ENCODE measurements around the gene CD247. TPM values are rescaled to one million over a fixed set of nuclear protein-coding genes. Genes with fewer than 3 reads are reported as not detected.
A peak's percentile ranks its signal among the peaks of the same experiment; 100 is the strongest.

Gene CD247
- total and polyA plus RNA-seq, 3 donors from 2014 or later: 0.47 to 2.5 (median 1.1) TPM

DNA sequence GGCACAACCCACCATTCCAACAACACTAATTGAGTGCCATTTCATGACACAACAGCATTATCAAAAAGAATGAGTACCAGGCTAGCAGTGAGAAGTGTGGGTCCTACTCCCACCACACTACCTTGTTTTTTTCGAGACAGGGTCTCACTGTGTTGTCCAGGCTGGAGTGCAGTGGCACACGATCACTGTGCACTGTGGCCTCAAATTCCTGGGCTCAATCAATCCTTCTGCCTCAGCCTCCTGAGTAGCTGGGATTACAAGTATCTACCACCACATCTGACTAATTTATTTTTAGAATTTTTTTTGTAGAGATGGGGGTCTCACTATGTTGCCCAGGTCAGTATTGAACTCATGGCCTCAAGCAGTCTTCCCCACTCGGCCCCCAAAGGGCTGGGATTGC, 30.7 kb downstream of the CD247 start:
- no peak for DNase-seq
- Histone ChIP-seq H3K27ac (no peak overlapping the region), H3K36me3 (ENCODE audit: low read depth, missing control alignments) (no peaks in the 10 kb centered on the region), H3K4me1 (no peaks in the 10 kb centered on the region), H3K9me3 (no peaks in the 10 kb centered on the region), H3K4me3 (no peak overlapping the region), H3K27me3 (no peaks in the 10 kb centered on the region)
- WGBS, 2 donors: 88 to 94% methylated on average over 3 of the region's 3 CpGs
- intact Hi-C loops (cut with DNase I; ENCODE audit: low total_unique reads): no loop called here
- no peak for TF ChIP-seq POLR2A (IDR thresholded peaks at IDR 0.05)
- TF ChIP-seq, protein P1, sequence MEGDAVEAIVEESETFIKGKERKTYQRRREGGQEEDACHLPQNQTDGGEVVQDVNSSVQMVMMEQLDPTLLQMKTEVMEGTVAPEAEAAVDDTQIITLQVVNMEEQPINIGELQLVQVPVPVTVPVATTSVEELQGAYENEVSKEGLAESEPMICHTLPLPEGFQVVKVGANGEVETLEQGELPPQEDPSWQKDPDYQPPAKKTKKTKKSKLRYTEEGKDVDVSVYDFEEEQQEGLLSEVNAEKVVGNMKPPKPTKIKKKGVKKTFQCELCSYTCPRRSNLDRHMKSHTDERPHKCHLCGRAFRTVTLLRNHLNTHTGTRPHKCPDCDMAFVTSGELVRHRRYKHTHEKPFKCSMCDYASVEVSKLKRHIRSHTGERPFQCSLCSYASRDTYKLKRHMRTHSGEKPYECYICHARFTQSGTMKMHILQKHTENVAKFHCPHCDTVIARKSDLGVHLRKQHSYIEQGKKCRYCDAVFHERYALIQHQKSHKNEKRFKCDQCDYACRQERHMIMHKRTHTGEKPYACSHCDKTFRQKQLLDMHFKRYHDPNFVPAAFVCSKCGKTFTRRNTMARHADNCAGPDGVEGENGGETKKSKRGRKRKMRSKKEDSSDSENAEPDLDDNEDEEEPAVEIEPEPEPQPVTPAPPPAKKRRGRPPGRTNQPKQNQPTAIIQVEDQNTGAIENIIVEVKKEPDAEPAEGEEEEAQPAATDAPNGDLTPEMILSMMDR (IDR thresholded peaks at IDR 0.05): no peak

DNA sequence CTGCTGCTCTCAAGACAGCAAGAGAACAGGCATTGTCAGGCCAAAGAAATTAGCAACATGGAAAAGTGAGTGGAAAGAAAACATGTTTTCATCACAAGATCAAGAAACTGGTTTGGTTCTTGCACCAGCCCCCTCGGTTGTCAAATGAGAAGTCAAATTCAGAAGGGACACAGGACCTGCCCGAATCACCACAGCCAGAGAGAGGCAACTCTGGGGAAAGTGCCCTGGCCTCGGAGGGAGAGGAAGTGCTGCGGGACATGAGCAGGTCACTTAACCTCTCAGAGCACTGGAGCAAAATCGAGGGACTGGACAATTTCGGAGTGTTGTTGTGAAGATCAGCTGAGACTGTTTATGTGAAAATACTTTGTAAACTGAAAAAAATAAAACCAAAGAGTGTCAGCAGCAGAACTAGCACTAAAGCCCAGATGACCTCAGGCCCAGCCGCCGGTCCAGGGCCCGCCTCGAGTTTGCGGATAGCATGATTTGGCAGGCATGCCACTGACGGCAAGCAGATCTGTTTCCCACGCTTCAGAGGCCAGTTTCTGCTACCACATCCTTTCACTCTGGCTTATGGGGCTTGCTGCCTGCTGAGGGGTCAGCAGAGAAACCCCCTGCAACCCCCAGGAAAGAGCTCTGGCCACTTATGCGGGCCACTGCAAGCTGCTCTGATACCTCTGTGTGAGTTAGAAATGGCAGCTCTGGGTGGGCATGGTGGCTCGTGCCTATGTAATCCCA, 32.1 kb downstream of the CD247 start:
- peak; percentile 21 for DNase-seq

DNA sequence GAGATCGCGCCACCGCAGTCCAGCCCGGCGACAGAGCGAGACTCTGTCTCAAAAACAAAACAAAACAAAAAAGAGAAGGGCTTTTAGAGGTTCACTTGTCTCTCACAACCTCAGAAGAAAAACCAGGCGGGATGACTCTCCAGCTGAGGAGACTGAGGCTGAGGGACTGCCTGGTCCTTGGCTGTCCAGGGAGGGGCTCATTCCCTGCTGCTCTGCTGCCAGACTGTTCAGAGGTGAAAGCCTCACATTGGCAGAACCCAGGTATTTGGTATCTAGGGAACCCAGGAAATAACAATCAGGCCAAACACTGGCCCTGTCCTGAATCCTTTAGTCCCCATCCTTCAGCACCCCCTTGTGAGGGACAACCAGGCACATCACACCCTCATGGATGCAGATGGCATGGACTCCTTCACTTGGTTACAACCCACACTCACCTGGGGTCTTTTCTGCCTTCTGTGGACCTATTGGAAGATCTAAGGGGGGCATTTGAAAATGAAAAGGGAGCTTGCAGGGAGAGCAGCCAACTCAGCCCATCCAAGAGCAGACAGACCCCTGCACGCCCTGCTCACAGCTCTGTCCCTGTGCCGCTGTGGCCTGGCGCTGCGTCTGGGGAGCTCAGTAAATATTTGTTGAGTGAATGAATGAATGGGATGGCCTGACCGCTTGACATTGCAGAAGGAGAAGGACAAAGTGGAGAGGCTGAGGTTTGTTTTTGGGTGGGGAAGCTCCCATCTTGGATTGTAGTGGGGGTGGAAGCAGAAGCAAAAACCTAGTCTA, 33.4 kb downstream of the CD247 start:
- H3K36me3 ChIP-seq (ENCODE audit: low read depth, missing control alignments): no peaks in the 10 kb centered on the region
- 86 to 94% methylated on average over 12 of the region's 12 CpGs for WGBS, 2 donors
- H3K4me1 ChIP-seq: no peaks in the 10 kb centered on the region

More for the DNA sequence above, 32.1 kb downstream of the CD247 start:
- H3K27me3 ChIP-seq: no peaks in the 10 kb centered on the region
- H3K27ac ChIP-seq: no peak overlapping the region
- no peak for TF ChIP-seq POLR2A (IDR thresholded peaks at IDR 0.05)
- TF ChIP-seq, protein P1 (IDR thresholded peaks at IDR 0.05): no peak
- H3K4me1 ChIP-seq: no peaks in the 10 kb centered on the region
- no peaks in the 10 kb centered on the region for H3K9me3 ChIP-seq
- 73 to 75% methylated on average over 13 to 15 of the region's 15 CpGs for WGBS, 2 donors
- intact Hi-C loops (cut with DNase I; ENCODE audit: low total_unique reads): no loop called here
- no peaks in the 10 kb centered on the region for H3K36me3 ChIP-seq (ENCODE audit: low read depth, missing control alignments)
- no peak overlapping the region for H3K4me3 ChIP-seq

DNA sequence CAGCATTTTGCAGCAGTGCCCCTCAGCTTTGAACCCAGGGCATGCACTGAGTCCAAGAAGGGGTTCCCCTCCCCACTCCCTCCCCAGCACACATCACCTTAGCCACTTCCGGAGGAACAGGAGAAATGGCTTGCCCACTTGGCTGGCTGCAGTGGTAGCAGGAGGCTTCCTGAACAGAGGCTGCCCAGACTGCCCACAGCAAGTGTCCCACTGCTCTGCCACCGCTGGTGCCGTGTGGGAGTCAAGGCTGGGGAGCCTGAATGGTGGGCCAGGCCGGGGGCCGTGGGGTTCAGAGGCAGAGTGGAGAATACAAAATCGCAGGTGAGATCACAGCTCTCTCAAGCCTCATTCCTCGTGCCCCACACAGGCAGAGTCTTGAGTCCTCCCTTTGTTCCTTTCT, 34.5 kb downstream of the CD247 start:
- Histone ChIP-seq H3K4me1 (no peaks in the 10 kb centered on the region), H3K9me3 (no peaks in the 10 kb centered on the region), H3K27me3 (no peaks in the 10 kb centered on the region), H3K27ac (no peak overlapping the region), H3K36me3 (ENCODE audit: low read depth, missing control alignments) (no peaks in the 10 kb centered on the region), H3K4me3 (no peak overlapping the region)
- intact Hi-C loops (cut with DNase I; ENCODE audit: low total_unique reads): no loop called here
- no peak for TF ChIP-seq POLR2A (IDR thresholded peaks at IDR 0.05)
- TF ChIP-seq, protein P1 (IDR thresholded peaks at IDR 0.05): no peak
- WGBS, 2 donors: 84 to 89% methylated on average over 7 of the region's 7 CpGs
- DNase-seq: no peak

More for the DNA sequence above, 33.4 kb downstream of the CD247 start:
- intact Hi-C loops (cut with DNase I; ENCODE audit: low total_unique reads): no loop called here
- Histone ChIP-seq H3K27ac (no peak overlapping the region), H3K27me3 (no peaks in the 10 kb centered on the region), H3K9me3 (no peaks in the 10 kb centered on the region), H3K4me3 (no peak overlapping the region)
- TF ChIP-seq, protein P1 (IDR thresholded peaks at IDR 0.05): no peak
- TF ChIP-seq POLR2A (IDR thresholded peaks at IDR 0.05): no peak
- DNase-seq: no peak

Data from testis (tissue), 3 donors.